ACC112 (cell line): Measurements from ENCODE around the gene HIPK1.

ENCODE experiments used
- H2AFZ ChIP-seq: fragments of 200-600 bp; sonication (generic); one replicate; pipeline ENCODE4 v1.6.0; 2017; ENCODE audit warnings: antibody characterized with exemption, low read length; ENCODE audit not compliant: unreplicated experiment
- H3K27ac ChIP-seq: fragments of 200-600 bp; sonication (generic); 2 replicates; pipeline ENCODE4 v1.5.1; 2014; ENCODE audit warnings: low read depth, mild to moderate bottlenecking, antibody characterized with exemption, low read length, moderate library complexity
- H3K27me3 ChIP-seq: fragments of 200-600 bp; sonication (generic); 2 replicates; pipeline ENCODE4 v1.6.1; 2014; ENCODE audit warnings: mild to moderate bottlenecking, antibody characterized with exemption, low read length, moderate library complexity, mixed read lengths; ENCODE audit not compliant: insufficient read depth
- H3K36me3 ChIP-seq: fragments of 200-600 bp; sonication (generic); 2 replicates; pipeline ENCODE4 v1.6.1; 2016; ENCODE audit warnings: mild to moderate bottlenecking, antibody characterized with exemption, low read length, moderate library complexity, mixed read lengths; ENCODE audit not compliant: insufficient read depth
- H3K4me1 ChIP-seq: fragments of 200-600 bp; sonication (generic); one replicate; pipeline ENCODE4 v1.6.1; 2016; ENCODE audit warnings: low read length, mixed read lengths; ENCODE audit not compliant: insufficient read depth, unreplicated experiment, control insufficient read depth
- H3K4me3 ChIP-seq: fragments of 200-600 bp; sonication (generic); 2 replicates; pipeline ENCODE4 v1.5.1; 2014; ENCODE audit warnings: mild to moderate bottlenecking, low read depth, low read length
- H3K79me2 ChIP-seq: fragments of 200-600 bp; sonication (generic); one replicate; pipeline ENCODE4 v1.6.0; 2016; ENCODE audit warnings: low read length; ENCODE audit not compliant: control insufficient read depth, unreplicated experiment, insufficient read depth

The HIPK1 gene

GRCh38 chr1:113913887-113914664 is 15.0 kb upstream of the HIPK1 start:
- Histone ChIP-seq H3K27ac (no peak overlapping the region), H2AFZ (no peak overlapping the region), H3K36me3 (peaks cover 8% of the 10 kb centered on the region)

GRCh38 chr1:113916974-113917373 is 12.2 kb upstream of the HIPK1 start:
- H3K4me3 ChIP-seq = no peak overlapping the region
- no peaks in the 10 kb centered on the region for H3K27me3 ChIP-seq
- no peak overlapping the region for H3K27ac ChIP-seq
- H3K4me1 ChIP-seq = peaks cover 17% of the 10 kb centered on the region
- H3K36me3 ChIP-seq = no peaks in the 10 kb centered on the region
- H2AFZ ChIP-seq = no peak overlapping the region
- no peaks in the 10 kb centered on the region for H3K79me2 ChIP-seq

More at GRCh38 chr1:113913887-113914664, 15.0 kb upstream of the HIPK1 start:
- Histone ChIP-seq H3K27me3 (no peaks in the 10 kb centered on the region), H3K79me2 (no peaks in the 10 kb centered on the region), H3K4me3 (no peak overlapping the region), H3K4me1 (peaks cover 17% of the 10 kb centered on the region)

GRCh38 chr1:113917400-113918082 is 11.6 kb upstream of the HIPK1 start:
- Histone ChIP-seq H3K36me3 (no peaks in the 10 kb centered on the region), H3K27me3 (no peaks in the 10 kb centered on the region), H3K79me2 (no peaks in the 10 kb centered on the region), H3K4me1 (peaks cover 14% of the 10 kb centered on the region), H3K4me3 (no peak overlapping the region), H2AFZ (no peak overlapping the region), H3K27ac (no peak overlapping the region)

- H3K79me2 ChIP-seq = no peaks in the 10 kb centered on the region
- H3K27ac ChIP-seq = no peak overlapping the region
- H3K4me1 ChIP-seq = peaks cover 7% of the 10 kb centered on the region
- no peak overlapping the region for H3K4me3 ChIP-seq
- no peaks in the 10 kb centered on the region for H3K36me3 ChIP-seq
- H3K27me3 ChIP-seq = no peaks in the 10 kb centered on the region
- no peak overlapping the region for H2AFZ ChIP-seq
Observed at GRCh38 chr1:113918243-113918642, 10.9 kb upstream of the HIPK1 start.

GRCh38 chr1:113922957-113923356 is 6.2 kb upstream of the HIPK1 start:
- Histone ChIP-seq H2AFZ (no peak overlapping the region), H3K4me3 (no peak overlapping the region), H3K79me2 (no peaks in the 10 kb centered on the region), H3K4me1 (no peaks in the 10 kb centered on the region), H3K27ac (no peak overlapping the region), H3K36me3 (no peaks in the 10 kb centered on the region), H3K27me3 (no peaks in the 10 kb centered on the region)

- Histone ChIP-seq H3K36me3 (no peaks in the 10 kb centered on the region), H3K27ac (no peak overlapping the region), H3K4me1 (no peaks in the 10 kb centered on the region), H3K27me3 (no peaks in the 10 kb centered on the region), H3K79me2 (peaks cover 4% of the 10 kb centered on the region), H2AFZ (no peak overlapping the region), H3K4me3 (no peak overlapping the region)
Observed at GRCh38 chr1:113924473-113924872, 4.7 kb upstream of the HIPK1 start.

GRCh38 chr1:113928187-113928930 is 765 bp upstream of the HIPK1 start:
- Histone ChIP-seq H3K4me3 (peak overlapping the region; percentile 93), H3K4me1 (peaks cover 9% of the 10 kb centered on the region), H3K79me2 (peaks cover 41% of the 10 kb centered on the region), H2AFZ (peak overlapping the region; percentile 79), H3K27me3 (no peaks in the 10 kb centered on the region), H3K36me3 (no peaks in the 10 kb centered on the region), H3K27ac (peak overlapping the region; percentile 95)

- no peak overlapping the region for H2AFZ ChIP-seq
- peaks cover 56% of the 10 kb centered on the region for H3K79me2 ChIP-seq
- peak overlapping the region; percentile 95 for H3K27ac ChIP-seq
- no peaks in the 10 kb centered on the region for H3K27me3 ChIP-seq
- no peaks in the 10 kb centered on the region for H3K36me3 ChIP-seq
- peak overlapping the region; percentile 93 for H3K4me3 ChIP-seq
- H3K4me1 ChIP-seq = peaks cover 9% of the 10 kb centered on the region
Observed at GRCh38 chr1:113929750-113930498, 800 bp downstream of the HIPK1 start.

- H3K27me3 ChIP-seq = no peaks in the 10 kb centered on the region
- H3K36me3 ChIP-seq = no peaks in the 10 kb centered on the region
- H3K4me1 ChIP-seq = peaks cover 9% of the 10 kb centered on the region
- H3K27ac ChIP-seq = peak overlapping the region; percentile 95
- peak overlapping the region; percentile 93 for H3K4me3 ChIP-seq
- no peak overlapping the region for H2AFZ ChIP-seq
- H3K79me2 ChIP-seq = peaks cover 63% of the 10 kb centered on the region
Observed at GRCh38 chr1:113930499-113931161, 1.5 kb downstream of the HIPK1 start.

GRCh38 chr1:113931451-113931851 is 2.3 kb downstream of the HIPK1 start:
- Histone ChIP-seq H3K4me1 (peaks cover 9% of the 10 kb centered on the region), H3K36me3 (no peaks in the 10 kb centered on the region), H2AFZ (no peak overlapping the region), H3K27ac (peak overlapping the region; percentile 95), H3K4me3 (peak overlapping the region; percentile 93), H3K79me2 (peaks cover 71% of the 10 kb centered on the region), H3K27me3 (no peaks in the 10 kb centered on the region)
